Esophagus squamous epithelium (tissue), 5 donors: ENCODE data around the gene KIF1B. TPM values are rescaled to one million over a fixed set of nuclear protein-coding genes. Genes with fewer than 3 reads are reported as not detected.

ENCODE experiments used
- DNase-seq: peaks from one replicate; lab custom pipeline; 2025; lab: John Stamatoyannopoulos, UW
- H3K27ac ChIP-seq, 4 donors: fragments of 200-600 bp; sonication (generic); one replicate each; pipeline ENCODE4 v1.5.1; 2016 to 2019; ENCODE audit warnings: mild to moderate bottlenecking in 1 of 4
- H3K27me3 ChIP-seq, 4 donors: fragments of 200-600 bp; sonication (generic); 1 replicate in 3 of 4; 2 replicates in 1 of 4; pipeline versions ENCODE4 v1.5.1 to v1.6.0; 2017 to 2021; ENCODE audit warnings: antibody characterized with exemption in 1 of 4
- H3K36me3 ChIP-seq, 3 donors: fragments of 200-600 bp; sonication (generic); one replicate each; pipeline ENCODE4 v1.5.1; 2016 to 2019
- H3K4me1 ChIP-seq, 3 donors: fragments of 200-600 bp; sonication (generic); one replicate each; pipeline ENCODE4 v1.5.1; 2017 to 2019
- H3K4me3 ChIP-seq, 4 donors: fragments of 200-600 bp; sonication (generic); 1 replicate in 3 of 4; 2 replicates in 1 of 4; pipeline ENCODE4 v1.5.1; 2016 to 2019; ENCODE audit warnings: mild to moderate bottlenecking in 2 of 4, moderate library complexity in 1 of 4
- H3K9me3 ChIP-seq, 3 donors: fragments of 200-600 bp; sonication (generic); one replicate each; pipeline ENCODE4 v1.5.1; 2016 to 2019
- CTCF ChIP-seq, 6 experiments: fragments of 450-650 bp in 4 of 6; fragments of 200-600 bp in 2 of 6; sonication (generic) in 2 of 6; IDR thresholded peaks; one replicate each; pipeline ENCODE4 v1.5.1; 2016 to 2019; ENCODE audit warnings: antibody characterized with exemption in 6 of 6, mild to moderate bottlenecking in 4 of 6, moderate library complexity in 4 of 6
- POLR2A ChIP-seq, 4 donors: fragments of 450-650 bp; IDR thresholded peaks; one replicate each; pipeline ENCODE4 v1.6.1; 2017; ENCODE audit warnings: antibody characterized with exemption in 4 of 4, mild to moderate bottlenecking in 4 of 4, moderate library complexity in 3 of 4
- WGBS, 2 donors: methylation state at CpG; one replicate each; pipeline ENCODE4 v1.1.5; 2018; 5-methylcytosine and 5-hydroxymethylcytosine counted together
- intact Hi-C: fragments of 100-400 bp; cut with DNase I; formaldehyde crosslinking; loops from one replicate; pipeline ENCODE4 v1.15.0; 2022
- total RNA-seq, 4 donors: library from RNA; depleted of rRNA; stranded (reverse); fragments of >200 nt; gene quantifications; one replicate each; pipeline ENCODE4 v1.1.0, GENCODE V29; 2016
- donor health status: DM: yes; HTN: yes; CAD: no.

KIF1B gene
- total RNA-seq, 4 donors from 2014 or later, result 27.1 to 40.6 (median 38.1) TPM

- intact Hi-C loops, result no loop called here
These were observed 173.3 kb downstream of the KIF1B start for GRCh38 chr1:10383630-10384029.

GRCh38 chr1:10384219-10384618 is 173.8 kb downstream of the KIF1B start:
- Histone ChIP-seq H3K27me3 (no peaks in the 10 kb centered on the region), H3K4me1 (peaks cover 19 to 81% (median 39%) of the 10 kb centered on the region in 3 donors), H3K4me3 (no peak overlapping the region), H3K36me3 (peaks cover 0 to 7% (median 0%) of the 10 kb centered on the region in 3 donors), H3K27ac (peak overlapping the region in 2 of 4 donors; percentile 88 to 90), H3K9me3 (no peaks in the 10 kb centered on the region)
- WGBS, 2 donors, result 72 to 91% methylated on average over 8 of the region's 8 CpGs
- TF ChIP-seq POLR2A (IDR thresholded peaks at IDR 0.05) (no peak), CTCF (IDR thresholded peaks at IDR 0.05) (no peak)
- intact Hi-C loops, result no loop called here
- DNase-seq, result no peak

More at GRCh38 chr1:10383630-10384029, 173.3 kb downstream of the KIF1B start:
- Histone ChIP-seq H3K4me3 (no peak overlapping the region), H3K9me3 (no peaks in the 10 kb centered on the region), H3K27ac (peak overlapping the region in 3 of 4 donors; percentile 23 to 90 (median 88)), H3K27me3 (no peaks in the 10 kb centered on the region), H3K36me3 (peaks cover 0 to 7% (median 0%) of the 10 kb centered on the region in 3 donors), H3K4me1 (peaks cover 16 to 81% (median 34%) of the 10 kb centered on the region in 3 donors)
- no peak for DNase-seq
- 96 to 100% methylated on average over 2 to 4 of the region's 4 CpGs for WGBS, 2 donors
- no peak for TF ChIP-seq POLR2A (IDR thresholded peaks at IDR 0.05)
- TF ChIP-seq CTCF (IDR thresholded peaks at IDR 0.05), result no peak

GRCh38 chr1:10386761-10387676 is 176.6 kb downstream of the KIF1B start:
- peak overlapping the region; percentile 83 to 90 (median 88) for H3K27ac ChIP-seq
- 42 to 52% methylated on average over 12 of the region's 12 CpGs for WGBS, 2 donors
- peaks cover 20 to 67% (median 37%) of the 10 kb centered on the region in 3 donors for H3K4me1 ChIP-seq
- DNase-seq, result no peak
- peak overlapping the region in 2 of 4 donors; percentile 2 to 44 for H3K4me3 ChIP-seq
- TF ChIP-seq POLR2A (IDR thresholded peaks at IDR 0.05), result no peak
- no peaks in the 10 kb centered on the region for H3K27me3 ChIP-seq
- intact Hi-C loops, result no loop called here
- no peaks in the 10 kb centered on the region for H3K9me3 ChIP-seq
- H3K36me3 ChIP-seq, result peaks cover 0 to 4% (median 0%) of the 10 kb centered on the region in 3 donors

- peak overlapping the region; percentile 83 to 90 (median 88) for H3K27ac ChIP-seq
- peak overlapping the region in 3 of 4 donors; percentile 2 to 44 (median 14) for H3K4me3 ChIP-seq
- no peaks in the 10 kb centered on the region for H3K9me3 ChIP-seq
- H3K4me1 ChIP-seq, result peaks cover 20 to 67% (median 37%) of the 10 kb centered on the region in 3 donors
- WGBS, 2 donors, result 14 to 17% methylated on average over 3 of the region's 3 CpGs
- no peaks in the 10 kb centered on the region for H3K27me3 ChIP-seq
- intact Hi-C loops, result no loop called here
- TF ChIP-seq CTCF (IDR thresholded peaks at IDR 0.05) (no peak), POLR2A (IDR thresholded peaks at IDR 0.05) (no peak)
- no peaks in the 10 kb centered on the region for H3K36me3 ChIP-seq
- no peak for DNase-seq
These were observed 177.5 kb downstream of the KIF1B start for GRCh38 chr1:10387677-10388386.

GRCh38 chr1:10388387-10388715 is 178.0 kb downstream of the KIF1B start:
- Histone ChIP-seq H3K4me3 (peak overlapping the region in 3 of 4 donors; percentile 2 to 44 (median 14)), H3K27me3 (no peaks in the 10 kb centered on the region), H3K27ac (peak overlapping the region; percentile 83 to 90 (median 88)), H3K36me3 (no peaks in the 10 kb centered on the region), H3K4me1 (peaks cover 20 to 67% (median 37%) of the 10 kb centered on the region in 3 donors), H3K9me3 (no peaks in the 10 kb centered on the region)
- no peak for DNase-seq
- no peak for TF ChIP-seq CTCF (IDR thresholded peaks at IDR 0.05)
- no peak for TF ChIP-seq POLR2A (IDR thresholded peaks at IDR 0.05)
- intact Hi-C loops, result no loop called here
- WGBS, 2 donors, result 25 to 69% methylated on average over 3 of the region's 3 CpGs
